H1 (cell line): Measurements from ENCODE around the gene SLC25A42. TPM values are rescaled to one million over a fixed set of nuclear protein-coding genes. Genes with fewer than 3 reads are reported as not detected.

ENCODE experiments used
- CEBPB ChIP-seq: IDR thresholded peaks from 2 replicates; pipeline ENCODE4 v1.6.1; 2012; ENCODE audit warnings: low read depth, low read length
- JUND ChIP-seq: IDR thresholded peaks from 2 replicates; pipeline ENCODE4 v1.6.1; 2011; ENCODE audit warnings: mild to moderate bottlenecking, improper control_type of control experiment, low read length
- SRF ChIP-seq: IDR thresholded peaks from 2 replicates; pipeline ENCODE4 v1.6.1; 2011; ENCODE audit warnings: mild to moderate bottlenecking, low read depth, low read length, moderate library complexity
- polyA plus RNA-seq, 7 experiments: library from polyadenylated mRNA; depleted of rRNA in 3 of 7; stranded (reverse) in 5 of 7; unstranded in 2 of 7; fragments of >200 nt in 5 of 7; fragments of 200-250 nt in 2 of 7; gene quantifications; 1 replicate in 5 of 7; 2 replicates in 1 of 7; 4 replicates in 1 of 7; pipeline versions ENCODE4 v1.2.1 to v1.2.3, GENCODE V29; 2011 to 2013; ENCODE audit warnings: missing spikeins in 2 of 7, mixed read lengths in 2 of 7
- total RNA-seq: library from RNA; stranded (reverse); fragmentation: NEBNext Ultra II Directional; extraction: Animal tissue kit (Norgen Biotek cat#: 25700); gene quantifications from 2 replicates; pipeline ENCODE4 v1.2.1, GENCODE V29; 2021

SLC25A42 gene
- total and polyA plus RNA-seq, 2 of the 8 experiments (the other 6 are each of a cell fraction or from before 2014, with no cell fraction given): 5.9 to 6.2 TPM

DNA sequence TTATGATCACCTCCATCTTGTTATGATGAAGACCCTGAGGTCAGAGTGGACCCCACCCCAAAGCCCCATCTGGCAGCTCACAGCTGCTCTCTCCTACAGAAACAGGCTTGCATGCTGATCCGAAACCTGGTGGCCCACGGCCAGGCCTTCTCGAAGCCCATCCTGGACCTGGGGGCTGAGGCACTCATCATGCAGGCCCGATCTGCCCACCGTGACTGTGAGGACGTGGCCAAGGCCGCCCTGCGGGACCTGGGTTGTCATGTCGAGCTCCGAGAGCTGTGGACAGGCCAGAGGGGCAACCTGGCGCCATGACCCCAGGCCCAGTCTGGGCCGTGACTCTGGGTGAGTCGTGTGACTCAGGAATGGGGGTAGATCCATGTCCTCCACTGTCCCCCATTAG is 6.5 kb upstream of the SLC25A42 start (continued):
- TF ChIP-seq JUND: no peak
- TF ChIP-seq SRF: no peak
- no peak for TF ChIP-seq CEBPB
